ENCODE results near the gene PSMC3IP.
"Not testable (repeated sequence)": the region's sequence is repeated elsewhere in the genome, so short reads cannot be mapped to it uniquely, and the experiment has no call there.

PSMC3IP gene

GRCh38 chr17:42559075-42559474, 18.5 kb downstream of the PSMC3IP start:
- no peak for DNase-seq

DNA sequence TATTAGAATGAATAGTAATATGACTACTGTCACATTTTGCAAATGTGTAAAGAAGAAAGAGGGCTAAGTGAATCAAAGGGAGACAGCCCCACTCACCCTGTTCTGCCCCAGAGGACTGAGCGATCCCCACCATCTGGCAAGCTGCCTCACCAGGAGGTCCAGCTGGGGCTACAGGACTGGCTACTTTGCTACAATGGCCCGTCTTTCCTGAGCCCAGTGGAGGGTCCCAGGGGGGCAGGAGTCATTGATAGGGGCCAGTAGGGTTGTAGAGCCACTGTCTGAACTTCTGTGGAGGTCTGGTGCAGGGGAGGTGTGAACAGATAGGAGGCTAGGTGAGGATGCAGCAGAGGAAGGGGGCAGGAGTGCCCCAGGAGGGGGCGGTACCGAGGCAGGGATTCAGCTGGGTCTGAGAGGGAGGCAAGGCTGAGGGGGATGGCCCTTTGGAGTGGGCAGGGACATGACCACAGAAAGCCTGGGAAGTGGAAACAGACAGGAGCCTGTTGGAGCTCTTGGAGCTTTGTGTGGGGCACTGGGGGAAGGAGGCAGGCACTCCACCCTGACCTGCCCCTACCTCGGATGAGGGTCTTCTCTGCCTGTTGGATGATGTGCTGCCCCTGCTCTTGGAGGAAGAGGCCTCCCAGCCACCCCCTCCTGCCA, 21.4 kb downstream of the PSMC3IP start:
- not testable (repeated sequence) for DNase-seq

DNA sequence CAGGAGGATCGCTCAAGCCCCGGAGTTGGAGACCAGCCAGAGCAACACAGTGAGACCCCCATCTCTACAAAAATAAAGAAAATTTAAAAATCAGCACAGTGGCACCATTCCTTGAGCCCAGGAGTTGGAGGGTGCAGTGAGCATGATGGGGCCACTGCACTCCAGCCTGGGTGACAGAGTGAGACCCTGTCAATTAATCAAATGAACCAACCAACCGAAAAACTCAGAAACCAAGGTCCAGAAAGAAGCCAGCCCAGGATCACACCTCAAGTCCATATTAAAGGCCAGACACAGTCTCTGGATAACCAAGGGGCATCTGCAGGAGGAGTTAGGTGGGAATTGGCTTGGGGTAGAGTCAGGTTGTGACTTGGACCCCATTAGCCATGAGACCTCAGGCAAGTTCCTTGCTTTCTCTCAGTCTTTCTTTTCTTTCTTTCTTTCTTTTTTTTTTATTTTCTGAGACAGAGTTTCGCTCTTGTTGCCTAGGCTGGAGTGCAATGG, 22.4 kb downstream of the PSMC3IP start:
- DNase-seq: no peak

GRCh38 chr17:42554250-42555121, 23.0 kb downstream of the PSMC3IP start:
- DNase-seq: peak; percentile 85

DNA sequence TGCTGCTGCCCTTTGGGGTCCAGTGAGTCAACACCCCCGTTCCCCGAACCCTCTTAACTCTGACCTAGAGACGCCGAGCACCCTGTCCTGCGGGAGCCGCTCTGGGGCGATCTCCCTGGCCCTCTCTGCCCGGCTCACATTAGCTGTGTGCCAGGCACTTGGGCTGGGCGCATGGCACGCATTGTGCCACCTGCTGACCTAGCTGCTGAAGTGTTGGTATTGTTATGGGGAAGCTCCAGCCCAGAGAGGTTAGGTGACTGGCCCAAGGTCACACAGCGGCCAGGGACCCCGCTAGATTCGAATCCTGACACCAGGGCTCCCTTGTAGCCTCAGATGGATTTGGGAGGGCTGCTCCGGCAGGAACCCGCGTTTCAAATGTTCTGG, 23.7 kb downstream of the PSMC3IP start:
- DNase-seq: peak; percentile 21

DNA sequence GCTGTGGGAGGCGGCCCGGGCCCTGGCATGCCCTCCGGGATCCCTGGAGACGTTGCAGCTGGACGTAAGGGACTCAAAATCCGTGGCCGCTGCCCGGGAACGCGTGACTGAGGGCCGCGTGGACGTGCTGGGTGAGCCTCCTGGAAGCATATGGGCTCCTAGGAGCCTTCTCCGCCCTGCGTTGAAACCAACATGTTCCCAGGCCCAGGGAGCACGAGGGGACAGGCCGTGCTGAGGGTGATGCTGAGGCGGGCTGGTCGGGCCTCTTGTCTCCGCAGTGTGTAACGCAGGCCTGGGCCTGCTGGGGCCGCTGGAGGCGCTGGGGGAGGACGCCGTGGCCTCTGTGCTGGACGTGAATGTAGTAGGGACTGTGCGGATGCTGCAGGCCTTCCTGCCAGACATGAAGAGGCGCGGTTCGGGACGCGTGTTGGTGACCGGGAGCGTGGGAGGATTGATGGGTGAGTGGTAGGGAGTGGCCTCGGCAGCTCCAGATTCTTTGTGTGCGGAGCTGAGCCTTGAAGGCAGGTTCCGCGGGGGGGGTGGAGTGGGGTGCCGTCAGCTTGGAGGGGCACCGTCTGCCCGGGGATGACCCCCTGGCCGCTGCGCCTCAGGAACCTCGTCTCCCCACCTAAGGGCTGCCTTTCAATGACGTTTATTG, 24.2 kb downstream of the PSMC3IP start:
- no peak for DNase-seq

DNA sequence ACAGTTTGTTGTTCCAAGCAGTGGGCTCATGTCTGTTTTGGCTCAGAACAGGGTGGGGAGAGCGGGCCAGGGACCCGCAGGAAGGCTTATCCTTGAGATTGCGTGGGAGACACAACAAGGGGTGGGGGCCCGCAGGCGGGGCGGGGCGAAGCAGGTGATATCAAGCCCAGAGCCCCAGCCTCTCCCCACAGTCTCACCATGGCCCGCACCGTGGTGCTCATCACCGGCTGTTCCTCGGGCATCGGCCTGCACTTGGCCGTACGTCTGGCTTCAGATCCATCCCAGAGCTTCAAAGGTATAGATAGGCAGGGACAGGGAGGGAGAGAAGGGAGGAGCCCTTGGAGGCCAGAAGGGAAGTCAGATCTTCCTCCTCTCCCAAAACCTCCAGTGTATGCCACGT, 24.8 kb downstream of the PSMC3IP start, which contains the start of gene HSD17B1:
Gene HSD17B1, plus strand, starts transcription at position 188 of the 400 bp plus-strand sequence. Its CDS starts 11 bp downstream, at position 199.
- not testable (repeated sequence) for DNase-seq

DNA sequence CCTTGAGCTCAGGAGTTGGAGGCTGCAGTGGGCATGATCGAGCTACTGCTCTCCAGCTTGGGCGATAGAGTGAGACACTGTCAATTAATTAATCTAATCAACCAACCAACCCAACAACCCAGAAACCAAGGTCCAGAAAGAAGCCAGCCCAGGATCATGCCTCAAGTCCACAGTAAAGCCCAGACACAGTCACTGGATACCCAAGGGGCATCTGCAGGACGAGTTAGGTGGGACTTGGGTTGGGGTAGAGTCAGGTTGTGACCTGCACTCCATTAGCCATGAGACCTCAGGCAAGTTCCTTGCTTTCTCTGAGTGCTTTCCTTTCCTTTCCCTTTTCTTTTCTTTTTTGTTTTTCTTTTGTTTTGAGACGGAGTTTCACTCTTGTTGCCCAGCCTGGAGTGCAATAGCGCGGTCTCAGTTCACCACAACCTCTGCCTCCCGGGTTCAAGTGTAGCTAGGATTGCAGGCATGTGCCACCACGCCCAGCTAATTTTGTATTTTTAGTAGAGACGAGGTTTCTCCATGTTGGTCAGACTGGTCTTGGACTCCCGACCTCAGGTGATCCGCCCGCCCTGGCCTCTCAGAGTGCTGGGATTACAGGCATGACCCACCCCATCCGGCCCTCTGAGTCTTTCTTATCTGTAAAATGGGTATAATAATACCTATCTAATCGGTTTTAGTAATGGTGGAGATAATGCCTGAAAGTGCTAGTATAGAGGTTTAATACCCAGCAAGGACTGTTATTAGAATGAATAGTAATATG, 28.4 kb downstream of the PSMC3IP start:
- no peak for DNase-seq

GRCh38 chr17:42548070-42548837, 29.3 kb downstream of the PSMC3IP start:
- peak; percentile 93 for DNase-seq

DNA sequence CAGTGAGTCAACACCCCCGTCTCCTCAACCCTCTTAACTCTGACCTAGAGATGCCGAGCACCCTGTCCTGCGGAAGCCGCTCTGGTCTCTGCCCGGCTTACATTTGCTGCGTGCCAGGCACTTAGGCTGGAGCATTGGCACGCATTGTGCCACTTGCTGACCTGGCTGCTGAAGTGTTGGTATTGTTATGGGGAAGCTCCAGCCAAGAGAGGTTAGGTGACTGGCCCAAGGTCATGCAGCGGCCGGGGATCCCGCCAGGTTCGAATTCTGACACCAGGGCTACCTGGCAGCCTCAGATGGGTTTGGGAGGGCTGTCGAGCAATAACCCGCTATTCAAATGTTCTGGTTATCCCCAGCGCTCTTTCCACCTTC, 29.8 kb downstream of the PSMC3IP start:
- no peak for DNase-seq

- DNase-seq: no peak
Measured at GRCh38 chr17:42547001-42547461, 30.5 kb downstream of the PSMC3IP start.

DNA sequence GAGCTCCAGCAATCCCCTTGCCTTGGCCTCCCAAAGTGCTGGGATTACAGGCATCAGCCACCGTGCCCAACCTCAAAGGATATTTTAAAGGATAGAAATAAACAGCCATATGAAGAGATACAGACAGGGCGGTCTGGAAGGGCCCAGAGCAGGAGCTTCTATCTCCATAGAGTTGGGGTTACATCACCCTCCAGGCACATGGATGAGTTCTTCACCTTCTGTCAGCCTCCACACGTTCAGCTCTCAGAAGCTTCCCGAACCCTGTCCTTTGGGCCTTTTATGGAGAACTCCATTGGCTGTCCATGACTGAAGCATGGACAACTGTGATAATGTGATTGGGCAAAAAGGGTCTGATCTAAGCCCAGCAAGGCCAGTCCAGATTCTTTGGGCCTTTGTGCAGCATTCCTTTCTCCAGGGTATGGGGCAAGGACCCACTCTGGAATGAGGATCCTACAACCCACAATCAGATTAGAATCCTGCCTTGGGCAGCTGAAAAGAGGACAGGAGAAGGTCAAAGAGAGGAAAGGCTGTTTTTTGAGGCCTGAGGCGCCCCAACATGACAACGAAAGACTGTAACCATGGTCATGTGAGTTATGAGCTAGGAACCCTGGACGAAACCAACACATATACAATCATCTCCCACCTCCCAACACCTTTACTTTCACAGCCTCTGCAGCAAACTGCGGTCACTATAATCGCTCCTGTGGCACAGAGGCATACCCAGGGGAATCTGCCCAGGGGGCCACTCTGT, 31.6 kb downstream of the PSMC3IP start:
- not testable (repeated sequence) for DNase-seq

- DNase-seq: no peak
Measured at GRCh38 chr17:42544874-42545283, 32.6 kb downstream of the PSMC3IP start.

DNA sequence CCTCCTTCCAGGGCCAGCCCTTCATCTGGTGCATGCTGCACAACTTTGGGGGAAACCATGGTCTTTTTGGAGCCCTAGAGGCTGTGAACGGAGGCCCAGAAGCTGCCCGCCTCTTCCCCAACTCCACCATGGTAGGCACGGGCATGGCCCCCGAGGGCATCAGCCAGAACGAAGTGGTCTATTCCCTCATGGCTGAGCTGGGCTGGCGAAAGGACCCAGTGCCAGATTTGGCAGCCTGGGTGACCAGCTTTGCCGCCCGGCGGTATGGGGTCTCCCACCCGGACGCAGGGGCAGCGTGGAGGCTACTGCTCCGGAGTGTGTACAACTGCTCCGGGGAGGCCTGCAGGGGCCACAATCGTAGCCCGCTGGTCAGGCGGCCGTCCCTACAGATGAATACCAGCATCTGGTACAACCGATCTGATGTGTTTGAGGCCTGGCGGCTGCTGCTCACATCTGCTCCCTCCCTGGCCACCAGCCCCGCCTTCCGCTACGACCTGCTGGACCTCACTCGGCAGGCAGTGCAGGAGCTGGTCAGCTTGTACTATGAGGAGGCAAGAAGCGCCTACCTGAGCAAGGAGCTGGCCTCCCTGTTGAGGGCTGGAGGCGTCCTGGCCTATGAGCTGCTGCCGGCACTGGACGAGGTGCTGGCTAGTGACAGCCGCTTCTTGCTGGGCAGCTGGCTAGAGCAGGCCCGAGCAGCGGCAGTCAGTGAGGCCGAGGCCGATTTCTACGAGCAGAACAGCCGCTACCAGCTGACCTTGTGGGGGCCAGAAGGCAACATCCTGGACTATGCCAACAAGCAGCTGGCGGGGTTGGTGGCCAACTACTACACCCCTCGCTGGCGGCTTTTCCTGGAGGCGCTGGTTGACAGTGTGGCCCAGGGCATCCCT, 34.1 kb downstream of the PSMC3IP start:
- DNase-seq: no peak

DNA sequence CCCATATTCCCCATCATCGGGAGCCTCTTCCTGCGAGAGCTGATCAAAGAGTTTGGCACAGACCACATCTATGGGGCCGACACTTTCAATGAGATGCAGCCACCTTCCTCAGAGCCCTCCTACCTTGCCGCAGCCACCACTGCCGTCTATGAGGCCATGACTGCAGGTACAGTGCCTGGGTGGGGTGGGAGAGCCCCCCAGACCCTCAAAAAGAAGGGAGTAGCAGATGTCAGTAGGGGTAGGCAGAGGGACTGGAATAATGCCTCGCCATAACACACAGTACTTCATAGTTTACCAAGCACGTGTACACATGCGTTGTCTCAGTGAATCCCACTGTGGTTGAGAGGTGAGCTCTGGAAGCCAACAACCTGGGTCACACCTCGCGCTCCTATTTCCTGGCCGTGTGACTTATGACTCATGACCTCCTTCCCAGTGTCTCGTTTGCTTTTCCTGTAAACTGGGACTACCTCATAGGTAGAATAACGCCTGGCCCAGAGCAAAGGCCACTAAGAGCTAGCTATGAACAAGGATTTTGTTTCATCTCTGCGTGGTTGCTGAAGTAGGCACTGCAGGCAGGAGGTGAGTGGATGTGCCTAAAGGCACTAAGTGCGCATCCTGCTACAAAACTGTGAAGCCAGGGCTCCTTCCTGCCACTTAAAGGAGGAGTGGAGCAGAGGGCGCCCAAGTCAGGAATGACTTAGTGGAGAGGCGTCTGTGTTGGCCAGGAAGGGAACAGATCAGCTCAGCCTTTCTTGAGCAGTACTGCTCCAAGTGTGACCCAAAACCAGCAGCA, 36.3 kb downstream of the PSMC3IP start:
- DNase-seq: peak; percentile 59

- DNase-seq: not testable (repeated sequence)
Measured at GRCh38 chr17:42540558-42540957, 37.0 kb downstream of the PSMC3IP start.

DNA sequence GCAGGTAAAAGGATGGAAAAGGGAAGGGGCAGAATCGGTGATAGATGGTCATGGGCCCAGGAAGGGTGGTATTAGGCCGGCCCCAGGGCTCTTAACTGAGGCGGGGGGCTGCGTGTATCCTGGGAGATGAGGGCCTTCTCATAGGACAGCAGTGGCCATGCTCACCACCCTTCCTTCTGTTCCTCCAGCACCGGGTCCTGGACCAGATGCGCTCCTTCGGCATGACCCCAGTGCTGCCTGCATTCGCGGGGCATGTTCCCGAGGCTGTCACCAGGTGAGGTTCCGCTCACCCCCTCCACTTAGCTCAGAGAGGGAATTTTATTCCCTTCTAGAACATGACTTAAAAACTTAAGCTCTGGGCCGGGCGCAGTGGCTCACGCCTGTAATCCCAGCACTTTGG, 39.0 kb downstream of the PSMC3IP start:
- DNase-seq: no peak

DNA sequence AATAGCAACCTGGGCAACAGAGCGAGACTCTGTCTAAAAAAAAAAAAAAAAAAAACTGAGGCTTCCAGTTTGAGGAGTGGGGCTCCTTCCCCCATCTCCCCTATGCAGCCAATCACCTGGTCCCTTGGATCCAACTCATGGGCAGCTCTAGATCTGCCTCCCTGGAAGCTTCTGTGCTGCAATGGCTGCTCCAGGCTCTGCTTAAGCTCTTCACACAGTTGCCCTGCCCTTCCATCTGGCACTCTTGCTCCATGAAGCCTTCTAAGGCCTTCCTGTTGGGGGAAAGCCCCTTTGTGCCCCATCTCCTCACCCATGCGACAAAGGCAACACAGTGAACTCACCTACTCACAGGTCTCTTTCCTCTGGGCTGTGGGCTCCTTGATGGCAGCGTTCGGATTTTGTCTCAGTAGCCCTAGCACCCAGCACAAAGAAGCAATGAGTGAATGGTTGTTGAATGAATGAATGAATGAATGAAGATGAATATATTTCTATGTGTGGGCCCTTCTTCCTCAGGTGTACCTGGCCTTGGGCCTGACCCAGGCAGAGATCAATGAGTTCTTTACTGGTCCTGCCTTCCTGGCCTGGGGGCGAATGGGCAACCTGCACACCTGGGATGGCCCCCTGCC, 39.6 kb downstream of the PSMC3IP start:
- no peak for DNase-seq
